Glutamatergic neuron (in vitro differentiated cells): ENCODE results near the gene NISCH. TPM values are rescaled to one million over a fixed set of nuclear protein-coding genes. Genes with fewer than 3 reads are reported as not detected.

ENCODE experiments used
- DNase-seq: peaks from one replicate; pipeline ENCODE4 v3.0.0; 2022
- H3K27ac Mint-ChIP-seq: one replicate; pipeline ENCODE4 v1.8.0; 2020; ENCODE audit warnings: mild to moderate bottlenecking, mixed read lengths, inconsistent platforms; ENCODE audit not compliant: unreplicated experiment
- H3K27me3 Mint-ChIP-seq: one replicate; pipeline ENCODE4 v1.8.0; 2020; ENCODE audit warnings: mild to moderate bottlenecking, moderate library complexity, mixed read lengths, inconsistent platforms; ENCODE audit not compliant: unreplicated experiment
- H3K36me3 Mint-ChIP-seq: one replicate; pipeline ENCODE4 v1.8.0; 2020; ENCODE audit warnings: mild to moderate bottlenecking, mixed read lengths, inconsistent platforms; ENCODE audit not compliant: unreplicated experiment
- H3K4me1 Mint-ChIP-seq: one replicate; pipeline ENCODE4 v1.8.0; 2020; ENCODE audit warnings: mild to moderate bottlenecking, low read depth, mixed read lengths, inconsistent platforms; ENCODE audit not compliant: unreplicated experiment
- H3K4me3 Mint-ChIP-seq: one replicate; pipeline ENCODE4 v1.8.0; 2020; ENCODE audit warnings: mild to moderate bottlenecking, mixed read lengths, inconsistent platforms; ENCODE audit not compliant: unreplicated experiment
- H3K9me3 Mint-ChIP-seq: one replicate; pipeline ENCODE4 v1.8.0; 2020; ENCODE audit warnings: mild to moderate bottlenecking, moderate library complexity, mixed read lengths, inconsistent platforms; ENCODE audit not compliant: unreplicated experiment
- total RNA-seq: library from RNA; stranded (reverse); fragmentation: NEBNext Ultra II Directional; extraction: Animal tissue kit (Norgen Biotek cat#: 25700); gene quantifications from one replicate; pipeline ENCODE4 v1.2.1, GENCODE V29; 2021; ENCODE audit not compliant: unreplicated experiment
- TF ChIP-seq, protein P1 (sequence below): fragments of 200-600 bp; sonication (generic); IDR thresholded peaks from one replicate; pipeline ENCODE4 v1.5.0; 2021; ENCODE audit not compliant: partially characterized antibody, unreplicated experiment

NISCH gene
- total RNA-seq, 1 donor from 2014 or later: 280 TPM

DNA sequence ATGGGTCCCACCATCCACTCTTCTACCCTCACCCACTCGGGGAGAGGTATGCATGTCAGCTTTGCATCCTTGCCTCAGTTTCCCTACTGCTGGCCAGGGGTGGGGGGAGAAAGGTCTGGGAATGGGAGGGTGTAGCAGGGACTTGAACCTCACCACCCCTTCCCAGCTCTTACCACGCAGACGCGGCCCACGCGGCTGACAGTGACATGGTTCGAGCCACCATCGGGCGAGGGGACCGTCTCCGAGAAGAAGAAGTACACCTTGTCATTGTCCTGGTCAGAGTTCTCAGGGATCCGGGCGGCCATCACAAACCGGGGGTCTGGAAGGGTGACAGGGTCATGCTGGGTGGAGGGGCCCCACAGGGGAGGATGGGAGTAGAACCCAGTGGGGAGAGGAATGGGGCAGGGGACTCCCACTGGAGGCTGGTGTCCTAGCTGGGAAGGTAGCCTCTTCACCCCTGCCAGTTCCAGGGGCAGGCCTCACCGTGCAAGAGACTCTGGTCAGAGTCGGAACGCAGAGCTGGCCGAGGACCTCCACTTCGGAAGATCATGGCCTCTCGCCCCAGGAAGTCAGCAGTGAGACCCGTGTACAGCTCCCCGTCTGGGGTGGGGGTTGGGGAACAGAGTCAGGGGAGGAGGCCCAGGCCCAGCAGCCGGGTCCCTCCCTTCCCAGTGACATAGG, 14.2 kb upstream of the NISCH start:
- no peak for DNase-seq
- H3K4me3 Mint-ChIP-seq: no peak overlapping the region
- H3K27me3 Mint-ChIP-seq: peaks cover 1% of the 10 kb centered on the region
- H3K4me1 Mint-ChIP-seq: peaks cover 5% of the 10 kb centered on the region
- H3K27ac Mint-ChIP-seq: no peak overlapping the region
- no peaks in the 10 kb centered on the region for H3K36me3 Mint-ChIP-seq
- no peaks in the 10 kb centered on the region for H3K9me3 Mint-ChIP-seq
- TF ChIP-seq, protein P1, sequence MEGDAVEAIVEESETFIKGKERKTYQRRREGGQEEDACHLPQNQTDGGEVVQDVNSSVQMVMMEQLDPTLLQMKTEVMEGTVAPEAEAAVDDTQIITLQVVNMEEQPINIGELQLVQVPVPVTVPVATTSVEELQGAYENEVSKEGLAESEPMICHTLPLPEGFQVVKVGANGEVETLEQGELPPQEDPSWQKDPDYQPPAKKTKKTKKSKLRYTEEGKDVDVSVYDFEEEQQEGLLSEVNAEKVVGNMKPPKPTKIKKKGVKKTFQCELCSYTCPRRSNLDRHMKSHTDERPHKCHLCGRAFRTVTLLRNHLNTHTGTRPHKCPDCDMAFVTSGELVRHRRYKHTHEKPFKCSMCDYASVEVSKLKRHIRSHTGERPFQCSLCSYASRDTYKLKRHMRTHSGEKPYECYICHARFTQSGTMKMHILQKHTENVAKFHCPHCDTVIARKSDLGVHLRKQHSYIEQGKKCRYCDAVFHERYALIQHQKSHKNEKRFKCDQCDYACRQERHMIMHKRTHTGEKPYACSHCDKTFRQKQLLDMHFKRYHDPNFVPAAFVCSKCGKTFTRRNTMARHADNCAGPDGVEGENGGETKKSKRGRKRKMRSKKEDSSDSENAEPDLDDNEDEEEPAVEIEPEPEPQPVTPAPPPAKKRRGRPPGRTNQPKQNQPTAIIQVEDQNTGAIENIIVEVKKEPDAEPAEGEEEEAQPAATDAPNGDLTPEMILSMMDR: no peak

DNA sequence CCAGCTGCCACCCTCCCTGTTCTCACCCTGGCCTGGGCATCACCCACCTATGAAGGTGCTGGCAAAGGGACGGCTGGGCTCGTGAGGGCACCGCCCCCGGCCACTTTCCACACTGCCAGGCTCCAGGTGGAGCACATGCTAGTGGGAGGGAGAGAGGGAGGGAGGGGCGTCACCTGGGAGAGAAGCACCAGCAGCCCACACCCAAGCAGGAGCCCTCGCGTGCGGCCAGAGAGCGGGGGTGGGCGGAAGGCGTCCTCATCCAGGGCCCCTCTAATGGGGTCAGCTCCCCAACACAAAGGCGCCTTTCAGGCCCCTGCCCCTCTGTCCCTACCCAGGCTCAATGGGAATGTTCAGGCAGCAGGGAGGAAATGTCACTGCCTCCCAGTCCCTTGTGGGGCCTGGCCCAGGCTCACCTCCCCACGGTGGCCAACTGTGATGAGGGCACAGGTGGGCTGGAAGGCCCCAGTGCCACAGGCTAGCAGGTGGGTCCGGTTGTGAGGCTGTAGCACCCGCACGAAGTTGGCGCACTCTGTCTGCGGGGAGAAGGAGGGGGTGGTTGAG, 13.6 kb upstream of the NISCH start:
- Mint-ChIP-seq H3K4me3 (no peak overlapping the region), H3K36me3 (no peaks in the 10 kb centered on the region), H3K9me3 (no peaks in the 10 kb centered on the region), H3K4me1 (peaks cover 5% of the 10 kb centered on the region), H3K27me3 (peaks cover 1% of the 10 kb centered on the region), H3K27ac (no peak overlapping the region)
- TF ChIP-seq, protein P1: no peak
- DNase-seq: no peak

DNA sequence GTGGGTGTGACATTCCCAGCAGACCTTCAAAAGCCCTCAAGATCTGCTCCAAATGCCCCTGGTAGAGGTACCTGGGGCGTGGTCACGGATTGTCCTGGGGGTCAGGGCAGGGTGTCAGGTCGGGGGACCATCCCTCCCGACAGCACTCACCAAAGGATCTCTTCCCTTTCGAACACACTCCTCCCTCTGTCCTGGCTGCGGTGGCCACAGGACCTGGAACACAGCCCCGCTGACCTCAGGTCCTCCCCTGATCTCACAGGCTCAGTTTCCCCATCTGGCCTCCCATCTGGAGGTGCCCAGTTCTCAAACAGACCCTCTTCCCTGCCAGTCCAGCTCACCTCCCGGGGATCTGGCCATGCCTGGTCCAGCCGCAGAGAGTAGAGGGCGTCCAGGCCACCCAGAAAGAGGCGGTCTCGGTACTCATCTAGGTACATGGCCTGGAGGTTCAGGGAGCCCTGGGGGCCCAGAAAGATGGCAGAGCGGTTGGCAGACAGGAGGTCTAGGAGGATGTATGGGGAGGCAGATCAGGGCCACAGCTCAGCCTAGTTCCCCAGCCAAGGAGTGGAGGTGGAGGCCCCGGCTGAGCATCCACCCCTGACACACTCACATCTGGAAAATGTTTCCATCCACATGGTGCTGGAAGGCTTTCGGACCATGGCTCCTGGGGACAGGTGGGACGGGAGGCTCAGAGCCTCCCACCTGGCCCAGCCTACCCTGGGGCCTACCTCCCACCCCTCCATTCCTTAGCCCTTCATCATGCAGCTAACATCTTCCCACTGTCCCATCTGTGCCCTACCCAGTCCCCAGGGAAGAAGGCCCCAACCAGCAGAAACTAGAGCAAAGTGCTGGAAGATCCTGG, 12.8 kb upstream of the NISCH start:
- Mint-ChIP-seq H3K27me3 (peaks cover 1% of the 10 kb centered on the region), H3K27ac (no peak overlapping the region)
- TF ChIP-seq, protein P1: no peak

DNA sequence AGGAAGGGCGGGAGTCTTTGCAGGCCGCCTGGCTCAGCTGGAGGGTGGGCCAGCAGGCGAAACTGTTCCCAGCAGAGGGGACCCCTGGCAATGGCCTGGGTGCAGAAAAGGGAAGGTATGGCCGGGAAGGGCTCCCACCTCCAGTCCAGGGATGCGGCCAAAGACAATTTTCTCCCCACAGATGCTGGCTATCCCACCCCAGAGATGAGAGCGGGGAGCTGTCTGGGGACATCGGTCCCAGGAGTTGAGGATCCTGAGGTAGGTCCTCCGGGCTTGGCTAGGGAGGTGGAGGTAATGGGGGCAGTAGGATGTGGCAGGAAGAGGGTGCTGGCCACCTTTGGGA, 12.2 kb upstream of the NISCH start:
- TF ChIP-seq, protein P1: no peak
- Mint-ChIP-seq H3K27ac (no peak overlapping the region), H3K4me3 (peak overlapping the region; percentile 30), H3K36me3 (no peaks in the 10 kb centered on the region), H3K27me3 (peaks cover 1% of the 10 kb centered on the region), H3K4me1 (peaks cover 5% of the 10 kb centered on the region), H3K9me3 (no peaks in the 10 kb centered on the region)
- no peak for DNase-seq

More for the DNA sequence above, 12.8 kb upstream of the NISCH start:
- Mint-ChIP-seq H3K4me3 (no peak overlapping the region), H3K4me1 (peaks cover 5% of the 10 kb centered on the region), H3K36me3 (no peaks in the 10 kb centered on the region), H3K9me3 (no peaks in the 10 kb centered on the region)
- no peak for DNase-seq
